NB4 (cell line): ENCODE measurements around the gene IFNA6.

Experiments used
- MYC ChIP-seq: IDR thresholded peaks from 2 replicates; pipeline ENCODE4 v1.6.1; 2011; ENCODE audit warnings: low read depth, low read length
- POLR2A ChIP-seq: IDR thresholded peaks from 2 replicates; pipeline ENCODE4 v1.6.1; 2011; ENCODE audit warnings: mild to moderate bottlenecking; ENCODE audit not compliant: insufficient read length; ENCODE audit errors: extremely low read depth
- TF ChIP-seq, protein P1 (sequence below): IDR thresholded peaks from one replicate; pipeline ENCODE4 v1.5.1; 2012; ENCODE audit warnings: low read depth, low read length
- TF ChIP-seq, protein P2 (sequence below): IDR thresholded peaks from 2 replicates; pipeline ENCODE4 v1.6.1; 2011; ENCODE audit warnings: low read depth, low read length

DNA sequence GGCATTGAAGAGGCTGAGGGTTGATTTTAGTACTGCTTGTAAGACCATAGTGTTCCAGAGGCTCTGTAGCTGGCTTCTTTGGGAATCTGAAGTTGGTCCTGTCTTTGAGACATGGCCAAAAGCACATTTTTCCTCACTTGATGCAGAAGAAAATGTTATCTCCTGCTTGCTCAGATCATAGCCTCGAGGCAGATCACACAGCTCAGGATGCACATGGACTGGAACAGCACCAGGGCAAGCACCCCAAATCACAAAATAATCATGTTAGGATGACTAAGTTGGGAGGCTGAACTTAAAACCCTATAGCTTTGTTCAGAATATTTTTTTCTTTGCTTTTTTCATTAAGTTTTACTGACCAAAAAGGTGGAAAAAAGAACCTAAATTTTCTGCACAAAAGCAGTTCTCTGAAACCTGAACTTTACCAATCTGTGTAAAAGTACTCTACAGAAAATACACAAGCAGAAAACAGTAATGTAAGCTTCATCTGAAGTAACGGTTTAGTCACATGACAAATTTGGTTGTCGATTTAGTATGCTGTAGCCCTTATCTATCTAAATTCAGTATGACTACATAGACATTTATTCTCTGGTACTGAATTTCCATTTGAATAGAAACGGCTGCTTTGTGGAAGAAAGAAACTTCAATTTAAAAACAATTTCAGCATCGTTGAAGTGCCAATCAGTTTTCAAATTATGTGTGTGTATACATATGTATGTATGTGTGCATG, 18.8 kb downstream of the IFNA6 start:
- TF ChIP-seq, protein P1, sequence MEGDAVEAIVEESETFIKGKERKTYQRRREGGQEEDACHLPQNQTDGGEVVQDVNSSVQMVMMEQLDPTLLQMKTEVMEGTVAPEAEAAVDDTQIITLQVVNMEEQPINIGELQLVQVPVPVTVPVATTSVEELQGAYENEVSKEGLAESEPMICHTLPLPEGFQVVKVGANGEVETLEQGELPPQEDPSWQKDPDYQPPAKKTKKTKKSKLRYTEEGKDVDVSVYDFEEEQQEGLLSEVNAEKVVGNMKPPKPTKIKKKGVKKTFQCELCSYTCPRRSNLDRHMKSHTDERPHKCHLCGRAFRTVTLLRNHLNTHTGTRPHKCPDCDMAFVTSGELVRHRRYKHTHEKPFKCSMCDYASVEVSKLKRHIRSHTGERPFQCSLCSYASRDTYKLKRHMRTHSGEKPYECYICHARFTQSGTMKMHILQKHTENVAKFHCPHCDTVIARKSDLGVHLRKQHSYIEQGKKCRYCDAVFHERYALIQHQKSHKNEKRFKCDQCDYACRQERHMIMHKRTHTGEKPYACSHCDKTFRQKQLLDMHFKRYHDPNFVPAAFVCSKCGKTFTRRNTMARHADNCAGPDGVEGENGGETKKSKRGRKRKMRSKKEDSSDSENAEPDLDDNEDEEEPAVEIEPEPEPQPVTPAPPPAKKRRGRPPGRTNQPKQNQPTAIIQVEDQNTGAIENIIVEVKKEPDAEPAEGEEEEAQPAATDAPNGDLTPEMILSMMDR = no peak
- TF ChIP-seq, protein P2, sequence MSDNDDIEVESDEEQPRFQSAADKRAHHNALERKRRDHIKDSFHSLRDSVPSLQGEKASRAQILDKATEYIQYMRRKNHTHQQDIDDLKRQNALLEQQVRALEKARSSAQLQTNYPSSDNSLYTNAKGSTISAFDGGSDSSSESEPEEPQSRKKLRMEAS = no peak
- no peak for TF ChIP-seq POLR2A
- no peak for TF ChIP-seq MYC
